HG02759 (cell line): ENCODE measurements around the gene FAM219A.
"Not testable (repeated sequence)": the region's sequence is repeated elsewhere in the genome, so short reads cannot be mapped to it uniquely, and the experiment has no call there.

Experiments
- ATAC-seq: cut with Tn5 transposase; IDR thresholded peaks from one replicate; pipeline ENCODE4 v1.9.1; 2021; ENCODE audit warnings: mild to moderate bottlenecking, moderate library complexity; ENCODE audit not compliant: unreplicated experiment

The FAM219A gene

DNA sequence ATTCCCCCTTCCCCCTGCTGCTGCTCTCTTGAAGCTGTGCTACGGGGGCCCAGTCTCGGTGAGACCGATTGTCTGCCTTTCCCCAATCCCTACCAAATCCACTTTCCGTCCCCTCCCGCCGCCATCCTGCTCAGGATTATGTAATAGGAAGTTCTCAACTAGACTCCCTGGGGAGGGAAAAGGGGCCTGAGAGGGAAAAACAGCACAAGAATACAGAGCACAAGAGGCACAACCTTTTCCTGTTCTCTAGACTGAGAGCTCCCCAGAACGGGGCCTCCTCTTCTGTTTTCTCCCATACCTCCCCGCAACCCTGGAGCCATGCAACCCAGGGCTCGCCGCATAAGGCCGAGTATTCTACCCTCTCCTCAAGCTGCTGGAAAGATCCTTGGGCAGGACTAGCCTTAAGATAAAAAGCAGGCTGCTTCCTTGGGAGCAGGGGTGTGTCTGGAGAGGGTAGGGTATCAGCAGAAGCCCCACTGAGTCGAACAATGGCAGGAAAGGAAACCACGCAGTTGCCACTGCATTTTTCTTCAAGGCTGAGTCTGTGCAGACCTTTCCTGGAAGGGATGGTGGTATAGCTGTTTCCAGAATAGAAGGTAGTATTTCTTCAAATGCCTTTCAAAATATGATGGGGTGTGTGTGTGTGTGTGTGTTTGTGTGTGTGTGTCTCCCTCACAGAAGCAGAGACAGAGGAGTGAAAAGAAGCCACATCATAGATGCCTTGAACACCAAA, 94.6 kb downstream of the FAM219A start:
- ATAC-seq = no peak

- ATAC-seq = no peak
Observed at GRCh38 chr9:34362614-34363214, 95.7 kb downstream of the FAM219A start.

GRCh38 chr9:34352957-34353356, 105.4 kb downstream of the FAM219A start:
- not testable (repeated sequence) for ATAC-seq

DNA sequence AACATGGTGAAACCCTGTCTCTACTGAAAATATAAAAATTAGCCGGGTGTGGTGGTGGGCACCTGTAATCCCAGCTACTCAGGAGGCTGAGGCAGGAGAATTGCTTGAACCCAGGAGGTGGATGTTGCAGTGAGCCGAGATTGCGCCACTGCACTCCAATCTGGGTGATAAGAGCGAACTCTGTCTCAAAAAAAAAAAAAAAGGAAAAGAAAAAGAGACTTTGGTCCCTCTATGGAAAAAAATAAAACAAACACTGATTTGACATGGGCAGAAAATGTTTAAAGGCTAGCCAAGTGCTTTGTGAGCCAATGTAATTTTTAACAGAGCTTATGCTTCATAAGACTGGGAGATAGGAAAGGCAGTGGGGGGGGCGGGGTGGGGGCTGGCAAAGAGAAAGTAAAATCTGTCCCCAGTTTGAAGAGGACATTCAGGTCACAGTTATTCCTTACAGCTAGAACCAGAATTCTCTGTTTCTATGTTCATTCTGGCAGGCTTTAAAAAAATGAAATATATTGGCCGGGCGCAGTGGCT, 106.2 kb downstream of the FAM219A start:
- not testable (repeated sequence) for ATAC-seq

- no peak for ATAC-seq
Observed at GRCh38 chr9:34349324-34349723, 109.0 kb downstream of the FAM219A start.
